GM18909 (cell line): ENCODE measurements around the gene HMCN1.
"Not testable (repeated sequence)": the region's sequence is repeated elsewhere in the genome, so short reads cannot be mapped to it uniquely, and the experiment has no call there.

ENCODE experiments used
- ATAC-seq: cut with Tn5 transposase; IDR thresholded peaks from one replicate; pipeline ENCODE4 v1.9.1; 2021; ENCODE audit warnings: mild to moderate bottlenecking; ENCODE audit not compliant: unreplicated experiment, poor library complexity

The HMCN1 gene

DNA sequence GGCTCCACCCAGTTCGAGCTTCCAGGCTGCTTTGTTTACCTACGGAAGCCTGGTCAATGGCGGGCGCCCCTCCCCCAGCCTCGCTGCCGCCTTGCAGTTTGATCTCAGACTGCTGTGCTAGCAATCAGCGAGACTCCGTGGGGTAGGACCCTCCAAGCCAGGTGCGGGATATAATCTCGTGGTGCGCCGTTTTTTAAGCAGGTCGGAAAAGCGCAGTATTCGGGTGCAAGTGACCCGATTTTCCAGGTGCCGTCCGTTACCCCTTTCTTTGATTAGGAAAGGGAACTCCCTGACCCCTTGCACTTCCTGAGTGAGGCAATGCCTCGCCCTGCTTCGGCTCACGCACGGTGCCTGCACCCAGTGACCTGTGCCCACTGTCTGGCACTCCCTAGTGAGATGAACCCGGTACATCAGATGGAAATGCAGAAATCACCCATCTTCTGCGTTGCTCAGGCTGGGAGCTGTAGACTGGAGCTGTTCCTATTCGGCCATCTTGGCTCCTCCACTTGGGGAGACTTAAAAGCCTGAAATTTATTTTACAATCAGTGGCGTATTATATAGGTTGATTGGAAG is 158.7 kb downstream of the HMCN1 start:
- not testable (repeated sequence) for ATAC-seq

DNA sequence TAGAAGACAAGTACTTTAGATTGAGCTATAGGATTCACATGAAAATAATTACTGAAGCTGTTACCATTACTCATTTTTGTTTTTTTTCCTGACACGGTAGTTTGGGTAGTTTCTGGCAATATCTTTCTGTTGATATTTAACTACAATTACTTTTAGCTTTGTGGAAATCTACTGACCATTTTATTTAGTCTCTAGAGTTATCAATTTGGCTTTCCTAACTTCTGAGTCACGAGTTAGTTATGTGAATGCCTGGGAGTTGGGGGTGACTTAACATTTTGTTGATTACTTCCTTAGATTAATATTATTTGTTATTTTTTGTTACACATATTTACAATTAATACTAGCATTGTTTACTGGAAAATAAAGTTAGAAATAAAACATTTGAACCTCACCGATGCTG is 160.6 kb downstream of the HMCN1 start:
- ATAC-seq: no peak

DNA sequence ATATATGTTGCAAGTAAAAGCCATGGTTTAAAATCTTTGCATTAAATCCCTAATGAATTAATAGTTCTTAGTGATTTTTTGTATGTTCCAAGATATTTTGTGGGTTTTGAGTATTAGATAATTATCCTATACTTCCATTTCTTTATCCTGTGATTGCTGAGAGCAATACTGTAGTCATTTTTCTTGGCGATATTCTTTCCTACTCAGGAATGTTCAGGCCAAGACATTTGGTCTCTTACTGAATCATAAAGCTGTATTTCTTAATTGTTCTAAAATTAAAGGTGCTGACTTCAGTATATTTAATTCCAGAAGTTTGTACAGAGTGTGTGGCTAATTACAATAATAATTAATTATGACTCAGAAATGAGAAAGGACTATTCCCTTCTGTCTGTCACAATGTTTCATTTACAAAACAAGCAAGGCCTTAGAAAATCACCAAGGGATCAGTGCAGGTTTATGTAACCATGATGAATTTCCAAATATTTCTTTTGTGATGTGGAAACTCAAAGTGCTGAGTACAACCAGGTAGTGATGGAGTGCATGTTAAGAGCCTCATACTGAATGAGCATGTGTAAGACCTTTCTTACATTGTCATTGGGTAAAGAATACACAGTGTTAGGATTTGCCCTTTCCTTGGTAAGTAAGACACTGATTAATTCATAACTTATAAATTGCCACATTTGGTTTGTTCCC is 161.2 kb downstream of the HMCN1 start:
- no peak for ATAC-seq

DNA sequence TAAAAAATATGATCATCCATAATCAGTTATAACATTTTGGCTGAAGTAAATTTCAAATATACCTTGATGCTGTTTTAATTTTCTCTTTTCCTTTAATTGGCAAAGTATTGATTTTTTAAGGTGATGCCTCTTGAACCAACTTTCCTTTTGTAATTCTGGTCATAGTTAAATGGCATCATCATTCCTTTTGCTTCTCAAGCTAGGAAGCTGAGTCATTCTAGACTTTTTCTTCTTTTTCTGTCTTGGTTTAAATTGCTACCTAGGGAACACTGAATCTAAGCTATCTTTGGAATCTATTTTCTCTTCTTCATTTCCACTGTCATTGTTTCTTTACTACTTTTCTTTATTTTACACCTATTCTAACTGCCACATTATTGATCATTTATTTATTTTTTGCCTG is 162.7 kb downstream of the HMCN1 start:
- no peak for ATAC-seq

DNA sequence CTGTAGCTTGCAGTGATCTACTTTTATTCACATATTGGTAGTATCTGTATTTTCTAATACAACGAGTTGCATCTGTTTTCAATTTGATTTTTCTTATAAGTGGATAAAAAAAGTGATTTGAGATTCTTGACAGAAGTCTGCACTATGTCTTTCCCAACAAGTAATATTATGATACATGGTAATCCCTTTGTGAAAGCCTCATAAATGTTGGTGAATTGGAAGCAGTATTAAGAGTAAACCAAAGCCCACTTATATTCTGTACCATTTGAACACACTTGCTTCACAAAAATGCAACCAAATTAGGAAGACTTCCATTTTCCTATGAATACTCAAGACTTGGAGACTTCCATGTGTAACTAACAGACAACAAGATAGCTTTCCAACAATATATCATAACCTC is 172.0 kb downstream of the HMCN1 start:
- ATAC-seq: no peak

DNA sequence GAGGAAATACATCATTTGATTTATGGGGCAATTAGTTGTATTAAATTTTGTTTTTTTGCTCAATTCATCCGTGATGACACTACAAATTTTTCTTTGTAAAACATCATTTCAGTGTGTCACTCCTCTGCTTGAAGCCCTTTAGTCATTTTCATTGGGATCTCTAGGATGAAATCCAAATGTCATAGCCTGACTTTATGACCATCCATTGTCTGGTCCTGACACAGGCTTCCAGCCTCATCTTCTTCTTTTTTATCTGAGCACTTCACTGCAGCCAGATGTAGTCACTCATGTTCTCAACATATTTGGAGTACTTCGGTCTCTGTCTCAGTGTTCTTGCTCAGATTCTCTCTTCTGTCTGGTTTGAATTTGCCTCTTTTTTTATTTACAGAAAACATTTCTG is 173.1 kb downstream of the HMCN1 start:
- no peak for ATAC-seq

DNA sequence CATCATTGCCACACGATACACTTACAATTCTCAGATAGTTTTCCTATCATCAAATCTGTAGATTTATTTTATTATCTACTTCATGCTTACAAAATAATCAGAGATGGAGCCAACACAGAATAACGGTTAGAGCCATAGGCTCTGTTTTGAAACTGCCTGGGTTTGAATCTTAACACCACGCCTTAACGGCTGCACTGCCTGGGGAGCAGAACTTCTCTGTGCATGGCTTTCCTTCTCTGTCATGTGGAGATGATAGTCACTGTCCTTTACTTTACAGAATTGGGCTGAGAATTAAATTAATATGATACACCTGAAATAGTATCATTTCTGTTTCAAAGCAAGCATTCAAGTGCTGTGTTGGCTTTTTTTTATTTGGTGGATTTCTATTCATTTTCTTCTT is 177.8 kb downstream of the HMCN1 start:
- ATAC-seq: no peak

- no peak for ATAC-seq
These were observed 178.3 kb downstream of the HMCN1 start for GRCh38 chr1:185912504-185912903.

DNA sequence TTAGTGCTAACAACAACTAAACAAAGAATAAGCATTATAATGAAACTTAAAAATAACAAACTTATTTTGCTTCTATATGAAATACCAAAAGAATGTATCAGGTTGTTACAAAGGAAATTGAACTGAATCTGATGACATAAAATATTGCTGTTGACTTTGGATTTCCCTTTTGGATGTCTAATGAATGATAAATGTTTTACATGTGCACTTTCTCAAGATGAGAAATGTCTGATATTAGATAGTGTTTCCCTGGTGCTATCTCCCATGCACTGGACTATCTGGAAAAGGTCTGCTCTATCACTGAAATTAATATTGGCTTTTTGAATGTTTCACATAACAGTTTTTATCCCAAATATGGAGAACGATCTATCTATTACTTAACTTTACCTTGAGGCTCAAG is 179.9 kb downstream of the HMCN1 start:
- no peak for ATAC-seq

DNA sequence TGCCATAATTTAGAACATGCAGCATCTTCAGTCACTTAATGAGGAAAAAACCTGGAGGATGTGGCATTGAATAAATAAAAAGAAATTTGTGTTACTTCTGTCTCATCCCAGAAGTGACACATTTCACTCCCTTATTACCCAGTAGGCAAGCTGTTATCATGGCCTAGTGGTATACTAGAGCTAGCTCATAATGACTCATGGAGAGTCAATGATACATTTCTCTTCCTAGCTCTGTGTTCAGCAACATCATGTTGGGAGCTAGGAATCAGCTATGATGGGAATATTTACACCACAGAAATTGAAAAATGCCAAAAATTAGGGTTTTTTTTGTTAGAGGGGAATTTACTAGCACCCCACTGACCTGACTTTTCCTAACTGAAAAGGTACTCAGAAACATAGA is 182.7 kb downstream of the HMCN1 start:
- no peak for ATAC-seq

DNA sequence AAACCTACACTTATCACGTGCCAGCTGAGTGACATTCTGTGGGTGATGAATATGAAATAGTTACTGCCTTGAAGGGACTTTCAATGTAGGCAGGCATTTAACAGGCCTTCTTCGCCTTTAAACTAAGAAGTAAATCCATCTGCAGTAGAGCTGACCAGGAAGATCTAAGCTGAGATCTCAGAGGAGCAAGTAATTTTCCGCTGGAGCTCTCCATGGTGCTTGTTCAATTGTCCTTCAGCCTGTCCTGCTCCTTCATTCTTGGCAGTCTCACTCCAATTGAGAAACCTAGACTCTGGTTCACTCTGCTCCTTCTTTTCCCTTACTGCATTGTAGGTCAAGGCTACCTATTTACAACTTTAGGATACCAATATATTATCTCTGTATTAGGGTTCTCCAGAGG is 183.5 kb downstream of the HMCN1 start:
- ATAC-seq: no peak

GRCh38 chr1:185920602-185921001 is 186.4 kb downstream of the HMCN1 start:
- ATAC-seq: no peak

- ATAC-seq: no peak
These were observed 187.4 kb downstream of the HMCN1 start for GRCh38 chr1:185921636-185922035.

DNA sequence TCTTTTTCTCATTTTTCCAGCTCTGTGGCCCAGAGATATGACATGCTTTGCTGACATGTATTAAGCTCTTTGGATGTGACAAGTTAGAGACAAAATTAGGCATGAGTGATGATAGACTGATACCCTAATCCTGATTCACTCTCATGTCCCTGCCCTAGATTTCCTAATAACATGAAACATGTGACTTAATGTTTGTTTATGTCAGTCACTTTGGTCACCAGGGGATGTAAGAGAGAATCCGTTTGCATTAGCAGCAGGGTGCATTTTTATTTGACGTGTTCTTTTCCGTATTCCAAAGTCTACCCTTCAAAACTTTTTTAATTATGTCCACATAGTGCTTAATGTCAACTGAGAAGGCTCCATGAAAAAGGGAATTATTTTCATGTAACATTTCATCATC is 192.4 kb downstream of the HMCN1 start:
- ATAC-seq: no peak

DNA sequence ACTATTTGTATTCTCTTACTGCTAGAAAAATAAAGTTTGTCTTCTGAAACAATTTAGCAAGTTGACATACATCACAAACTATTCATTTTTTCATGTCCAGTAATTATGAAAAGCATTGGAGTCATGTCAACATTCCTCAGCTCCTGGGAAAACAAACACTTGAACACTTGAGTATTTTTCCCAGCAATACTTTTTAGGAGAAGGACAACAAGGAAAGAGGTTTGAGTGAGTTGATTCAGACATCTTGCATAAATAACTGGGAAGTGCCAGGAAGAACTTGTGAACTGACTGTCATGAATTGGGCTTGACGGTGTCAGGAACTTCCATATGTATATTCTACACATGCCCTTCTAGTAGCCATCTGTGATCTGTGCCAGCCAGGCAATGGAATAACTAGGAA is 195.6 kb downstream of the HMCN1 start:
- ATAC-seq: no peak

- no peak for ATAC-seq
These were observed 197.2 kb downstream of the HMCN1 start for GRCh38 chr1:185931438-185931837.

DNA sequence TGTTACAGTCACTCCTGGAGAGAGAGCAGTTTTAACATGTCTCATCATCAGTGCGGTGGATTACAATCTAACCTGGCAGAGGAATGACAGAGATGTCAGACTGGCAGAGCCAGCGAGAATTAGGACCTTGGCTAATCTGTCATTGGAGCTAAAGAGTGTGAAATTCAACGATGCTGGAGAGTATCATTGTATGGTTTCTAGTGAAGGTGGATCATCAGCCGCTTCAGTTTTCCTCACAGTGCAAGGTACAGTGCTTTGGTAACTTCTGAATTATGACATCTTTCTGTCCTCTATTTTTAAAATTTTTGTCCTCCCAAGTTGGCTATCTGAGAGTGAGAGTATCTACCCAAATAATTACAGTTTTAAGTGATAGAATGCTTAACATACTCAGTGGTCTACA is 199.4 kb downstream of the HMCN1 start:
- ATAC-seq: no peak

- ATAC-seq: no peak
These were observed 200.4 kb downstream of the HMCN1 start for GRCh38 chr1:185934476-185935189.

GRCh38 chr1:185935360-185935759 is 201.2 kb downstream of the HMCN1 start:
- no peak for ATAC-seq

GRCh38 chr1:185936641-185937040 is 202.4 kb downstream of the HMCN1 start:
- ATAC-seq: no peak

DNA sequence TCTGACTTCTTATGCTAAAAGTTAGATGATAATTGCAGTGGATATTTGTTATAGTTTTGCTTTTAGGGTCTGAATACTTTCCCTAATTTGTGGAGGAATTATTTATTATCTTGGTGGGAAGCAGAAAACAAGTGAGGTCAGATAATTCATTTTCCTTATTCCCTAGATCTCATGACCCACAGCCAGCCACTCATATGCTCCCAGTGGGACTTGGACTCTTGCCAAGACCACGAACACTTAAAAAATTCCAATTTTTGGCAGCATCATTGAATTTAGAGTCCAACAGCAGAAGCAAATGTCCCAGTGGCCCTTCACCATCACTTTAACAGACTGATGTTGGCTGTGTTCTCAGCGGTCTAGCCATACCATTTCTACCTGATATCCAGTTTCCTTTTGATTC is 204.2 kb downstream of the HMCN1 start:
- ATAC-seq: no peak

DNA sequence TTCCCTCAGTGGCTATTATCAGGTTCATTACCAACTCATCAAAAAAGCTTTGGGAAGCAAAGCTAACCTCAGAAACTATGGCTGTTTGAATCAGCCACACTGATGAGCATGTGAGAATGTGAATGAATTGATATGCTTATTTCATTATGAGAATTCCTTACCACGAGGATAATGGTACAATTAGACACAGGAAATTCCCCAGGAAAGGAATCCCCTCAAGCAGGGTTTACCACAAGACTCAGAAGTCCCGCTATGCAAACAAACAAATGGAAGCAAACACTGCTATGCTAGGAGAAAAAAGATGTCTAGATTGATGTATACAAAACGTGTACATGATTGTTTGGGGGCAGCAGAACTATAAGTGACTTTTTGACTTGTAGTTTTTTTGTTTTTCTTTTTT is 205.0 kb downstream of the HMCN1 start:
- ATAC-seq: no peak
